Testis (tissue), 2 donors: Measurements from ENCODE around the gene ATP10B.

Experiments used
- POLR2A ChIP-seq: fragments of 450-650 bp; IDR thresholded peaks from one replicate; pipeline ENCODE4 v1.6.1; 2017; ENCODE audit warnings: antibody characterized with exemption, mild to moderate bottlenecking, moderate library complexity
- TF ChIP-seq, protein P1 (sequence below), 3 experiments: fragments of 450-650 bp in 2 of 3; fragments of 200-600 bp in 1 of 3; sonication (generic) in 1 of 3; IDR thresholded peaks; one replicate each; pipeline ENCODE4 v1.5.1; 2016 to 2019; ENCODE audit warnings: antibody characterized with exemption in 3 of 3, mild to moderate bottlenecking in 2 of 3, moderate library complexity in 1 of 3

DNA sequence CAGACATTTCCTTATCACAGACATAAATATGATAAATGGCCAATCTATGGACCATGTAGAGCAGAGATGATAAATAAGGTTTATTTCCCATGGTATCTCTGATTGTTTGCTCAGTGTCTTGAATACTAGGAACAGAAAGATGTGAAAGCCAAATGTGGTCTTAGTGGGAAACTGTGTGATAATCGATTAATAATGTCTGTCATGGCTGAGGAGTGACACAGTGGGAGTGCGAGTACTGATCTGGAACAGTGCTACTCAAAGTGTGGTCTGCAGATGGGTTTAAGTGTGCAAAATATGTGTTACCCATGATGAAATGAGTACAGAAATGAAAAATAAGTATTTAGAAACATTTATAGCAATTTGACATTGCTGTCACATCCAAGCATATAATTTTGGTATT is 337.8 kb downstream of the ATP10B start:
- TF ChIP-seq, protein P1, sequence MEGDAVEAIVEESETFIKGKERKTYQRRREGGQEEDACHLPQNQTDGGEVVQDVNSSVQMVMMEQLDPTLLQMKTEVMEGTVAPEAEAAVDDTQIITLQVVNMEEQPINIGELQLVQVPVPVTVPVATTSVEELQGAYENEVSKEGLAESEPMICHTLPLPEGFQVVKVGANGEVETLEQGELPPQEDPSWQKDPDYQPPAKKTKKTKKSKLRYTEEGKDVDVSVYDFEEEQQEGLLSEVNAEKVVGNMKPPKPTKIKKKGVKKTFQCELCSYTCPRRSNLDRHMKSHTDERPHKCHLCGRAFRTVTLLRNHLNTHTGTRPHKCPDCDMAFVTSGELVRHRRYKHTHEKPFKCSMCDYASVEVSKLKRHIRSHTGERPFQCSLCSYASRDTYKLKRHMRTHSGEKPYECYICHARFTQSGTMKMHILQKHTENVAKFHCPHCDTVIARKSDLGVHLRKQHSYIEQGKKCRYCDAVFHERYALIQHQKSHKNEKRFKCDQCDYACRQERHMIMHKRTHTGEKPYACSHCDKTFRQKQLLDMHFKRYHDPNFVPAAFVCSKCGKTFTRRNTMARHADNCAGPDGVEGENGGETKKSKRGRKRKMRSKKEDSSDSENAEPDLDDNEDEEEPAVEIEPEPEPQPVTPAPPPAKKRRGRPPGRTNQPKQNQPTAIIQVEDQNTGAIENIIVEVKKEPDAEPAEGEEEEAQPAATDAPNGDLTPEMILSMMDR (IDR thresholded peaks at IDR 0.05), result no peak
- TF ChIP-seq POLR2A, result no peak
